ENCODE results near the gene RHBDF1.

RHBDF1 gene

GRCh38 chr16:79151-80054 is 7.0 kb upstream of the RHBDF1 start:
- TF ChIP-seq, protein P1, sequence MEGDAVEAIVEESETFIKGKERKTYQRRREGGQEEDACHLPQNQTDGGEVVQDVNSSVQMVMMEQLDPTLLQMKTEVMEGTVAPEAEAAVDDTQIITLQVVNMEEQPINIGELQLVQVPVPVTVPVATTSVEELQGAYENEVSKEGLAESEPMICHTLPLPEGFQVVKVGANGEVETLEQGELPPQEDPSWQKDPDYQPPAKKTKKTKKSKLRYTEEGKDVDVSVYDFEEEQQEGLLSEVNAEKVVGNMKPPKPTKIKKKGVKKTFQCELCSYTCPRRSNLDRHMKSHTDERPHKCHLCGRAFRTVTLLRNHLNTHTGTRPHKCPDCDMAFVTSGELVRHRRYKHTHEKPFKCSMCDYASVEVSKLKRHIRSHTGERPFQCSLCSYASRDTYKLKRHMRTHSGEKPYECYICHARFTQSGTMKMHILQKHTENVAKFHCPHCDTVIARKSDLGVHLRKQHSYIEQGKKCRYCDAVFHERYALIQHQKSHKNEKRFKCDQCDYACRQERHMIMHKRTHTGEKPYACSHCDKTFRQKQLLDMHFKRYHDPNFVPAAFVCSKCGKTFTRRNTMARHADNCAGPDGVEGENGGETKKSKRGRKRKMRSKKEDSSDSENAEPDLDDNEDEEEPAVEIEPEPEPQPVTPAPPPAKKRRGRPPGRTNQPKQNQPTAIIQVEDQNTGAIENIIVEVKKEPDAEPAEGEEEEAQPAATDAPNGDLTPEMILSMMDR (IDR thresholded peaks at IDR 0.05; ENCODE audit: low read depth, low read length, missing control alignments) = no peak
- H3K36me3 ChIP-seq (replicated peaks) = peaks cover 21% of the 10 kb centered on the region
- H3K27ac ChIP-seq = peak overlapping the region; percentile 84
- peak overlapping the region; percentile 53 for H3K4me3 ChIP-seq (ENCODE audit: low read depth, low read length)
- no peak for DNase-seq
- in situ Hi-C loops (cut with HindIII; ENCODE audit: low pct_ligation_motif_present, low sequenced_read_pairs) = no loop called here
- no peaks in the 10 kb centered on the region for H3K27me3 ChIP-seq (replicated peaks)

GRCh38 chr16:78444-79150 is 6.2 kb upstream of the RHBDF1 start:
- Histone ChIP-seq H3K27ac (peak overlapping the region; percentile 84), H3K27me3 (replicated peaks) (no peaks in the 10 kb centered on the region), H3K36me3 (replicated peaks) (peaks cover 21% of the 10 kb centered on the region), H3K4me3 (ENCODE audit: low read depth, low read length) (peak overlapping the region; percentile 53)
- no peak for DNase-seq
- TF ChIP-seq, protein P1 (IDR thresholded peaks at IDR 0.05; ENCODE audit: low read depth, low read length, missing control alignments) = no peak
- in situ Hi-C loops (cut with HindIII; ENCODE audit: low pct_ligation_motif_present, low sequenced_read_pairs) = no loop called here

DNA sequence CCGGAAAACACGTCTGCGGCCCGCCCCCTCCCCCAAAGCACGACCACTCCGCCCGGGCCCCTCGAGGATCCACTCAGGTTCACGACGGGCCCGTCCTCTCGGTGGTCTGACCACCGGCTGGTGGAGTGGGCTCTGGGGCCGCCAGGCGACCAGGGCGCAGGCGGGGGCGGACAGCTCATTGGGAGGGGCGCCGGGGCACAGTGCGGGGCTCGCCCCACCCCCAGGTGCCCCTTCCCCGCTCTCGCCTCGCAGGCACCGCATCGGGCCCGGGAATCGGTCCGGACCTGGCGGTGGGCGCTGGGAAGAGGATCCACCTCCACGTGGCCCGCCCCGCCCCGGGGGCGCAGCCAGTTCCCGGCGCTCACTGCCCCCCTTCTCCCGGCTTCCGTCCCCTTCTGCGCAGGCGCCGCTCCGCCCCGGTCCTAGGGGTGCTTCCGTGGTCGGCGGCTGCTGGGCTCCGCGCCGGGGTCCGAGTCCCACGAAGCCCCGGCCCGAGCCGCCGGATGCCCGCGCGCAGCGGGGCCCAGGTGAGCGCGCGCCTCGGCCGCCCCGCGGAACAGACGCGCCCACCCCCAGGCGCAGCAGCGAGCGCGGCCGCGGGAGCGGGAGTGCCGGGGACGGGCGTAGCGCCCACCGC is 5.5 kb upstream of the RHBDF1 start, which contains the start of gene MPG:
Gene MPG (plus strand): TSS at position 419 of the 637 bp plus-strand sequence. CDS start 85 bp downstream, at position 504.
- Histone ChIP-seq H3K27me3 (replicated peaks) (no peaks in the 10 kb centered on the region), H3K36me3 (replicated peaks) (peaks cover 16% of the 10 kb centered on the region), H3K27ac (peak within 1 kb of the TSS; percentile 84), H3K4me3 (ENCODE audit: low read depth, low read length) (peak within 1 kb of the TSS; percentile 53)
- DNase-seq = no peak
- TF ChIP-seq, protein P1 (IDR thresholded peaks at IDR 0.05; ENCODE audit: low read depth, low read length, missing control alignments) = no peak
- in situ Hi-C loops (cut with HindIII; ENCODE audit: low pct_ligation_motif_present, low sequenced_read_pairs) = no loop called here

- TF ChIP-seq, protein P1 (IDR thresholded peaks at IDR 0.05; ENCODE audit: low read depth, low read length, missing control alignments) = no peak
- H3K4me3 ChIP-seq (ENCODE audit: low read depth, low read length) = peak overlapping the region; percentile 53
- H3K36me3 ChIP-seq (replicated peaks) = peaks cover 15% of the 10 kb centered on the region
- peak overlapping the region; percentile 84 for H3K27ac ChIP-seq
- in situ Hi-C loops (cut with HindIII; ENCODE audit: low pct_ligation_motif_present, low sequenced_read_pairs) = no loop called here
- H3K27me3 ChIP-seq (replicated peaks) = no peaks in the 10 kb centered on the region
- peak; percentile 68 for DNase-seq
Measured at GRCh38 chr16:77273-77806, 4.9 kb upstream of the RHBDF1 start.

- H3K4me3 ChIP-seq (ENCODE audit: low read depth, low read length) = peak overlapping the region; percentile 53
- H3K36me3 ChIP-seq (replicated peaks) = peaks cover 15% of the 10 kb centered on the region
- TF ChIP-seq, protein P1 (IDR thresholded peaks at IDR 0.05; ENCODE audit: low read depth, low read length, missing control alignments) = no peak
- peak; percentile 83 for DNase-seq
- in situ Hi-C loops (cut with HindIII; ENCODE audit: low pct_ligation_motif_present, low sequenced_read_pairs) = no loop called here
- no peaks in the 10 kb centered on the region for H3K27me3 ChIP-seq (replicated peaks)
- peak overlapping the region; percentile 84 for H3K27ac ChIP-seq
Measured at GRCh38 chr16:76535-77272, 4.3 kb upstream of the RHBDF1 start.

All from brain microvascular endothelial cell (primary cell).